Measurements from ENCODE around the gene RNF138.
"Not testable (repeated sequence)": the region's sequence is repeated elsewhere in the genome, so short reads cannot be mapped to it uniquely, and the experiment has no call there.

Gene RNF138, protein sequence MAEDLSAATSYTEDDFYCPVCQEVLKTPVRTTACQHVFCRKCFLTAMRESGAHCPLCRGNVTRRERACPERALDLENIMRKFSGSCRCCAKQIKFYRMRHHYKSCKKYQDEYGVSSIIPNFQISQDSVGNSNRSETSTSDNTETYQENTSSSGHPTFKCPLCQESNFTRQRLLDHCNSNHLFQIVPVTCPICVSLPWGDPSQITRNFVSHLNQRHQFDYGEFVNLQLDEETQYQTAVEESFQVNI

DNA sequence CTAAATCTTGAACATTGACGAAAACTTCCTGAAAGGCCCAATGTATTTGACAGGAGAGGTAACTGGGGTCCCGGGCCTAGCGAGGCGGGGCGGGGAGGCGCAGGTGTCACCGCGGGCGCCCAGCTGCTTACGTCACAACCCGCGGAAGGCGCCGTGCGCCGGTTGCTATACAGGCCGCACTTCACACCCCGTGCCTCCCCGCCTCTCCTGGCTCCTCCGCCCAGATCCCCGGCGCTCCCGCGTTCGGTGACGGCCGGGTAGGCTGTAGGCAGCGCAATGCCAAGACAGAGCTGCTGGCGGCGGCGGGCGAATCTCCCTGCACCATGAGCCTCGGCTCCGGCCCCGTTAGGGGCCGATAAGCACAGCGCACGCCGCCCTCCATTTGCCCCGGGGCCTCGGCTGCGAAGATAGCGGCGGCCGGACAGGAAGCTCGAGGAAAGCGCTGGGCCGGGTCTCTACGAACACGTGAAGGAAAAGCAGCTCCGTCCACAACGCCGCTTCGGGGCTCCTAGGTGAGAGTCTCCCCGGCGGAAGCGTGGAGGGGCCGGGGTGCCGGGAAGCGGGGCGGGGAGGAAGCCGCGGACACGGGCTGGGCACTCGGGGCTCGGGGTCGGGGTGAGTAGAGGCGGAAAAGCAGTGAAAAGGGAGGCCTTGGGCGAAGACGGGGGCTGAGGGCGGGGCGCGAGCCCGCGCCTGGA, at the start of gene RNF138:
Gene RNF138 (plus strand): TSS at position 151 of the 698 bp plus-strand sequence. CDS start 903 bp downstream, outside the sequence.
- peak in 55 of 56 donors; percentile 55 to 93 (median 81) for DNase-seq

DNA sequence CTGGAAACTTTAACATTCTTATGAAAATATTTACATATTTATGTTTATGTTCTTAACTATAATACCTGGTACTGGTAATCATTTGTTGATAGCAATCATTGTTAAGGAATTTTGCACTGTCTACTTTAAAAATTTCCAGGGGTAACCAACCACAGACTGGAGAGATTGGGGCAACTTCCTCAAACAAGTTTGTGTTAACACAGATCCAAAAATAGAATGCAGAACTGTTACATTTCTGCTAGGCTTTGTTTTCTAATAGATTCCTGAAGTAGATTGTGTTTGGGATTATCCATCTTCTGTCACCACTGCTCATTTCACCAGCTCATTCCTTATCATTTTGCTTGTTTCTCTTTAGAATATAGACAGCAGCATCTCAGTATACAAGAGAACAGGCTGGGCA, 49.3 kb upstream of the RNF138 start:
- no peak for DNase-seq

DNA sequence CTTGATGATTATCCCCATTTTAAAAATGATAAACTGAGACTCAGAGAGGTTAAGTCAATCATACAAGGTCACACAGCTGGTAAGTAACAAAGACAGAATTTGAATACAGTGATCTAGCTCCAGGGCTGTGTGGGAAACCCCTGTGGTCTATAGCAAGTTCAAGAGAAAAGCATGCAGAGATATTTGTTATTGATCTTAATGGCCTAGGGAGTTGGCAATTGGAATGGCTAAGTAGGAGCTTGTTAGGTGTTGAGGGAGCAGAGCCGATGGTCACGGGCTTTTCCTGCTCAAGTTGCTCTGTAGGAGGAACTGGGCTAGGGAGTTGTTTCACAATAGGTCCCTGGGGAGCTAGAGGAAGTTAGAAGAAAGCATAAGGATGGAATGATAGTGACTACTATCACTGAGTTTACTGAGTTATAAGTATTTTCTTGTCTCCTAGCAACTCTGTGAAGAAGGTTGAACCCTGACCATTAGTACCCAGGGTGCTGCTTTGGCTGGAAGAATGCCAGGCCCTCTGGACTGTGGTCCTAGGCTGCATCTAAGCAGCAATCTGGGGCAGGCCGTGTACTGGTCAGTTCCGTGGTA, 43.1 kb upstream of the RNF138 start:
- peak in 3 of 56 donors; percentile 5 to 24 (median 20) for DNase-seq

DNA sequence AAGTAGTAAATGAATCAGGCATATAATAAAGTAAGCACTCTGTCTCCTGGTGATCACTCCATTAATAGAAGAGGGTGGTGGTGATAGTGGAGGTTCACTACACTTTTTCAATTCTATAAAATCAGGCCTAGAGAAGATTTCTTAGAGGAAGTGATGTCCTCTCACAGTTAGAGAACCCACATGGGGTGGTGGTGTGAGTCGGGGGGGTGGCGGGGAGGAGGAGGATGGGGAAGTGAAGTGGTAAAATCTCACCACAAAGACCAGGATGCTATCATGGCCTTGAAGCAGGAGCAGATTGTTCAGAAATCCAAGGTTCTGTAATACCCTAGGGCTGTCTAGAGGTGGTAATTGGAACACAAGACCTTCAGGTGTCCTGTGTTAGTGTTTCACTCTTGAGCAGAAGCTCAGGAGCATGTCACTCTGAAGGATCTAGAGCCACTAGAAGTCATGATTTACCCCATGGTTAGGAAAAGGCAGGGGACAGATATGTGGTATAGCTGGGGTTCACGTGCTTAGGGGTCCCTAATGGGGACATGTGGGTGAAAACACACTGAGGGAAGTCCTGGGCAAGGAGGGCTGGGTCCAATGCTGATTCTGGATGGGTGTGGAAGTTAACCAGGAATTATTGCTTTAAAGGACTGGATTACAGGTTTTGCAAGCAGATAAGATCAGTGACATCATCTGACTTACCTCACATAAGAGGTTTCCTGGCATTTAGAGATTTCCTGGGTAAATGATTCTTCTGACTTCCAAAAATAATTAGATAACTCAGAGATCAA, 42.1 kb upstream of the RNF138 start:
- peak in 11 of 56 donors; percentile 2 to 20 (median 6) for DNase-seq

DNA sequence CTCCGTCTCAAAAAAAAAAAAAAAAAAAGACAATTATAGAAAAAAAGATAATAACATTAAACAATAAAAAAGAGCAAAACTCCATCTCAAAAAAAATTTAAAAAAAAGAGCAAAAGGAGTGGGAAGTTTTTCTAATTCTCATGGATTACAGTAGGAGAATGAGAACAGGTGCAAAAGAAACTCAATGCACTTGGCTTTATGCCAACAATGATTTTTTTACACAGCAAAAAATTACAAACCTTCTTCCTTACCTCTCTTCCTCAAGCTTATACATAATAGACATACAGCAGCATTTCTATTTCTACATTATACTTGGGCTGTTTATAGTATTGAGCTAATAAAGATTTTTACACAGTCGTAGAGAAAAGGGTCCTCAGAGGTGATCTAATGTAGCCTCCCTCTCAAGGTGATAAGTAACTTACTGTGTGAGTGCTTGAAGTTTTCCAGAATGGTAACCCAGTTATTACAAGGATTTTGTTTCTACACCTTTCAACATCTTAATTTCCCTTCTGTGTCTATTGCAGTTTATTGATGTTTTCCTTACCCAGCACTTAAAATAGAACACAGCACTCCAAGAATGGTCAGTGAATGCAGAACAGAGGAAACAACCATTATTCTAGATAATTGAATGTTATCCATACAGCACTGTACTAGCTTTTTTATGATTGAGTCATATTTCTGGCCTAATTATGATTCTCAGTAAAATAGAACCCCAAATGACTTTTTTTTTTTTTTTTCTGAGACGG, 34.9 kb upstream of the RNF138 start:
- DNase-seq = no peak

GRCh38 chr18:32057624-32058165, 34.0 kb upstream of the RNF138 start:
- DNase-seq = no peak

- no peak for DNase-seq
Measured at GRCh38 chr18:32060026-32060425, 31.6 kb upstream of the RNF138 start.

- no peak for DNase-seq
Measured at GRCh38 chr18:32067375-32068167, 24.1 kb upstream of the RNF138 start.

DNA sequence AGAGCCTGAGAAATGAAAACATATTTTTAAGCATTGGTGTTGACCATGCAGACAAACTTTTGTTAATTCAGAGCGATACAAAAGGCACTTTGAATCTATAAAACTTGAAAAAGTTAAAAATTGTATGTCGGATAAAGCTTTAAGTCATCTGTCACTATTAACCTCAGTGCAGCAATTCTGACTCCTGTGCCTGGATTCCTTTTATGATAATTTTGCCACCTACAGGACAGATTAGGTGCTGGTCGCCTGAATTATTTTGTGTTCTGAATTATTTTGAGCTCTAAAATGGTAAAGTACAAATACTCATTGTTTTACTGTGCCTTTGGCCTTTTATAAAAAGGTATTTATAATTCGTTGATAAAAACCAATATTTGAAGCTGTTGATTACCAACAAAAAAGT, 19.4 kb upstream of the RNF138 start:
- DNase-seq = no peak

DNA sequence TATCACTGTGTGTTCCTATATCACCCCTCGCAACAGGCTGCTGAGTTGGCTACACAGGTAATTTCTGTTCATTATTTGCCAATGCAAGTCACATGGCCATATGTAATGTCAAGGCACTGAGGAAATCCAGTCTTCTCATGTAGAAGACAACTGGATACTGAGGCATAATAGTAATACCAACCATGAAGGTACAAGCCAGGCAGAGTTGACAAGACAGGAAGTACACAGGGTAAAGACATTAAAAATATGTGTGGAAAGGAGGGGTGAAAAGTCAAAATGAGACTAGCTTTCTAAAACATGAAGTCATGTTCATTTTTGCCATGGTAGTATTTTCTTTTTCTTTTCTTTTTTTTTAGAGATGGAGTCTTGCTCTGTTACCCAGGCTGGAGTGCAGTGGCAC, 17.5 kb upstream of the RNF138 start:
- no peak for DNase-seq

- DNase-seq = no peak
Measured at GRCh38 chr18:32078845-32079244, 12.8 kb upstream of the RNF138 start.

GRCh38 chr18:32081881-32082280, 9.8 kb upstream of the RNF138 start:
- DNase-seq = no peak

GRCh38 chr18:32083781-32084180, 7.9 kb upstream of the RNF138 start:
- no peak for DNase-seq

- no peak for DNase-seq
Measured at GRCh38 chr18:32086881-32087280, 4.8 kb upstream of the RNF138 start.

- not testable (repeated sequence) for DNase-seq
Measured at GRCh38 chr18:32090831-32091230, 843 bp upstream of the RNF138 start.

DNA sequence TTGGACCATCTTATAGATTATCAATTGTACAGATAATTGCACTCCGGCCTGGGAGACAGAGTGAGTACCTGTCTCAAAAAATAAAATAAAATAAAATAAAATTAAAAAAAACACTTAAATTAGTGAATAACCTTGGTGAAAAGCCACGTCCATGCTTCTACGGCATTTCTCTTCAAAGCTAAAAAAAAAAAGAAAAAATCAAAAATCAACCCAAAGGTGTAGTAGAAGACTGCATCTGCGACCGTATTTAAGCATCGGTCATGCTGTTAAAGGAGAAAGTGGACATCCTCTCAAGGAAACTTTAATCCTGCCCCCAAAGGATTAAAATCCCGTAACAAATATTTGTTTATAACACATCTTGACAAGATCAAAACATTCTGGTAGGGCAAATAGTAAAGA, 350 bp upstream of the RNF138 start:
- no peak for DNase-seq

GRCh38 chr18:32092422-32093101, 888 bp downstream of the RNF138 start:
- peak; percentile 84 to 100 (median 98) for DNase-seq

DNA sequence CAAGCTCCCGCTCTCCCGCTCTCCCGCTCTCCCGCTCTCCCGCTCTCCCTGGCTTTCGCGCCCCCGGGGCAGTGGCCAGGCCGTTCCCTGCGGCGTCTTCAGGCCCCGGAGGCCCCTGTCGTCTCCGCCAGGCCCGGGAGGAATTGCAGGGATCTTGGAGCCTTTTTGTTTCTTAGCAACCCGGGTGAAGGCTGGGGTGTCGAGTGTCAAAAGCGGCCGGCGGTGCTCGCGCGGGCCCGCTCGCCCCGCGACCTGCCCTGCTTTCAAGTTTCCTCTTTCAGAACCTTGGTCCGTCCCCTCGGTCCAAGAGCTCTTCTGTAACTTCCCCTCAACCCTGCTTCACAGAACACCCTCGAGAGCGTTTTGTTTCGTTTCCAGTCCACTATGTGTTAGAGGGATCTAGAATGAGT, 1.4 kb downstream of the RNF138 start:
- peak in 38 of 56 donors; percentile 6 to 67 (median 44) for DNase-seq

DNA sequence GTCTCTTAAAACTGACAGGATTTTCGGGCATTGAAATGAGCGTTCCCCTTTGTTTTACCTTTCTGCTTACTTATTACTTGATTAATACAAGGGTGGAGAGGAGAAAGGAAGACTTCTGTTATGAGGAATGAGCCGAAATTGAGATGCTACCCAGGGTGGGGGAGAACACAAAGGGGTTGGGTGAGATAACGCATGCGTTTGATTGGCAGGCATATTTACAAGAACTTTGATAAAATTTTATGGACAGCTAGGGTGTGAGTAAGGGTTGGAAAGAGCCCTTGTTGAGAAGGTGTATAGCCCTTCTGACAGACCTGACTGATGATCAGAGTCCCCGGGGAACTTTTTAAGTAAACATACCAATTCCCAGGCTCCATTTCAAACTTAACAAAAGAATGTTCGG, 1.8 kb downstream of the RNF138 start:
- DNase-seq = no peak
